ENCODE results near the gene HIVEP2. TPM values are rescaled to one million over a fixed set of nuclear protein-coding genes. Genes with fewer than 3 reads are reported as not detected.

HIVEP2 gene
- total RNA-seq, 2 experiments from 2014 or later, result 48.4 to 48.6 TPM

- Histone ChIP-seq H3K4me1 (ENCODE audit: insufficient read depth, low read length) (peaks cover 30% of the 10 kb centered on the region), H3K9me3 (ENCODE audit: control insufficient read depth in 1 of 2, insufficient read depth in 1 of 2, low read length in 2 of 2) (no peaks in the 10 kb centered on the region), H3K4me3 (ENCODE audit: low read length) (no peak overlapping the region), H3K36me3 (ENCODE audit: insufficient read depth, low read length) (peaks cover 32% of the 10 kb centered on the region), H3K27me3 (ENCODE audit: control insufficient read depth in 1 of 2, insufficient read depth in 2 of 2, low read length in 2 of 2) (no peaks in the 10 kb centered on the region), H3K27ac (ENCODE audit: low read depth in 1 of 2, low read length in 2 of 2) (peak overlapping the region in 1 of 2 donors; percentile 1)
- ChIA-PET POLR2A (interaction anchor here (0.7 to 3.5 kb wide), 9 partner anchors 9 to 116 kb away, joined by 3 to 21 read pairs (median 4); no protein-coding TSS in a partner anchor), CTCF (interaction anchor here (1.3 to 1.4 kb wide), 2 partner anchors 15 to 16 kb away, joined by 4 read pairs; no protein-coding TSS in a partner anchor)
- no peak for DNase-seq
- Mint-ChIP-seq H3K36me3 (ENCODE audit: low read depth) (peaks cover 65% of the 10 kb centered on the region), H3K4me1 (ENCODE audit: low read depth) (peaks cover 84% of the 10 kb centered on the region), H3K4me3 (no peak overlapping the region), H3K27ac (peak overlapping the region; percentile 35), H3K9me3 (no peaks in the 10 kb centered on the region), H3K27me3 (no peaks in the 10 kb centered on the region)
- TF ChIP-seq CTCF (IDR thresholded peaks at IDR 0.05), result no peak
- no peak for ATAC-seq (ENCODE audit: poor library complexity)
- intact Hi-C loops (cut with DNase I, micrococcal nuclease), result no loop called here
These were observed 117.0 kb downstream of the HIVEP2 start for GRCh38 chr6:142827991-142828390.

- no peak for DNase-seq
- no peak for ATAC-seq (ENCODE audit: poor library complexity)
- ChIA-PET CTCF (interaction anchor here (1.3 to 1.4 kb wide), 2 partner anchors 15 to 16 kb away, joined by 4 read pairs; no protein-coding TSS in a partner anchor), POLR2A (interaction anchor here (1.0 to 3.5 kb wide), 8 partner anchors 8 to 116 kb away, joined by 3 to 21 read pairs (median 5); no protein-coding TSS in a partner anchor)
- Mint-ChIP-seq H3K36me3 (ENCODE audit: low read depth) (peaks cover 65% of the 10 kb centered on the region), H3K9me3 (no peaks in the 10 kb centered on the region), H3K27ac (peak overlapping the region; percentile 35), H3K4me1 (ENCODE audit: low read depth) (peaks cover 84% of the 10 kb centered on the region), H3K4me3 (no peak overlapping the region), H3K27me3 (no peaks in the 10 kb centered on the region)
- H3K36me3 ChIP-seq (ENCODE audit: insufficient read depth, low read length), result peaks cover 31% of the 10 kb centered on the region
- H3K4me1 ChIP-seq (ENCODE audit: insufficient read depth, low read length), result peaks cover 34% of the 10 kb centered on the region
- intact Hi-C loops (cut with DNase I, micrococcal nuclease), result no loop called here
- H3K9me3 ChIP-seq (ENCODE audit: control insufficient read depth in 1 of 2, insufficient read depth in 1 of 2, low read length in 2 of 2), result no peaks in the 10 kb centered on the region
- no peak for TF ChIP-seq CTCF (IDR thresholded peaks at IDR 0.05)
- H3K27me3 ChIP-seq (ENCODE audit: control insufficient read depth in 1 of 2, insufficient read depth in 2 of 2, low read length in 2 of 2), result no peaks in the 10 kb centered on the region
- H3K27ac ChIP-seq (ENCODE audit: low read depth in 1 of 2, low read length in 2 of 2), result no peak overlapping the region
- no peak overlapping the region for H3K4me3 ChIP-seq (ENCODE audit: low read length)
These were observed 117.6 kb downstream of the HIVEP2 start for GRCh38 chr6:142827369-142827768.

GRCh38 chr6:142825760-142826159, 119.2 kb downstream of the HIVEP2 start:
- intact Hi-C loops (cut with DNase I, micrococcal nuclease), result no loop called here
- POLR2A ChIA-PET, result interaction anchor here (1.0 to 2.2 kb wide), 6 partner anchors 9 to 120 kb away, joined by 3 to 14 read pairs (median 3); no protein-coding TSS in a partner anchor
- peaks cover 88% of the 10 kb centered on the region for H3K4me1 Mint-ChIP-seq (ENCODE audit: low read depth)

More at GRCh38 chr6:142825760-142826159, 119.2 kb downstream of the HIVEP2 start:
- no peak for DNase-seq
- Histone ChIP-seq H3K27me3 (ENCODE audit: control insufficient read depth in 1 of 2, insufficient read depth in 2 of 2, low read length in 2 of 2) (no peaks in the 10 kb centered on the region), H3K9me3 (ENCODE audit: control insufficient read depth in 1 of 2, insufficient read depth in 1 of 2, low read length in 2 of 2) (no peaks in the 10 kb centered on the region), H3K4me3 (ENCODE audit: low read length) (no peak overlapping the region), H3K36me3 (ENCODE audit: insufficient read depth, low read length) (peaks cover 22% of the 10 kb centered on the region), H3K27ac (ENCODE audit: low read depth in 1 of 2, low read length in 2 of 2) (no peak overlapping the region), H3K4me1 (ENCODE audit: insufficient read depth, low read length) (peaks cover 41% of the 10 kb centered on the region)
- H3K9me3 Mint-ChIP-seq, result no peaks in the 10 kb centered on the region
- H3K27ac Mint-ChIP-seq, result peak overlapping the region; percentile 61
- H3K36me3 Mint-ChIP-seq (ENCODE audit: low read depth), result peaks cover 52% of the 10 kb centered on the region
- CTCF ChIA-PET, result no interaction called here
- no peak for ATAC-seq (ENCODE audit: poor library complexity)
- no peaks in the 10 kb centered on the region for H3K27me3 Mint-ChIP-seq
- no peak for TF ChIP-seq CTCF (IDR thresholded peaks at IDR 0.05)
- H3K4me3 Mint-ChIP-seq, result no peak overlapping the region
